H9 (cell line): Measurements from ENCODE around the gene RGS5. TPM values are rescaled to one million over a fixed set of nuclear protein-coding genes. Genes with fewer than 3 reads are reported as not detected.
A peak's percentile ranks its signal among the peaks of the same experiment; 100 is the strongest.

Experiments
- DNase-seq: peaks from one replicate; pipeline ENCODE4 v3.0.0-alpha.2; 2017
- H2AFZ ChIP-seq: one replicate; pipeline ENCODE4 v1.6.1; 2013; ENCODE audit warnings: mild to moderate bottlenecking, low read length, control low read depth, moderate library complexity
- H2AK5ac ChIP-seq: 2 replicates; pipeline ENCODE4 v1.6.1; 2013; ENCODE audit warnings: low read length, control low read depth, mixed read lengths; ENCODE audit not compliant: insufficient read length
- H2BK120ac ChIP-seq: one replicate; pipeline ENCODE4 v1.6.1; 2013; ENCODE audit warnings: low read depth, mild to moderate bottlenecking, low read length, control low read depth, inconsistent platforms; ENCODE audit not compliant: poor library complexity, severe bottlenecking
- H2BK12ac ChIP-seq: 2 replicates; pipeline ENCODE4 v1.6.1; 2013; ENCODE audit warnings: low read length, control low read depth, mixed read lengths, low read depth; ENCODE audit not compliant: insufficient read length
- H2BK15ac ChIP-seq: 2 replicates; pipeline ENCODE4 v1.6.1; 2013; ENCODE audit warnings: low read depth, low read length, control low read depth
- H2BK20ac ChIP-seq: one replicate; pipeline ENCODE4 v1.6.1; 2013; ENCODE audit warnings: low read depth, mild to moderate bottlenecking, low read length, control low read depth, inconsistent platforms; ENCODE audit not compliant: poor library complexity, severe bottlenecking
- H2BK5ac ChIP-seq: 2 replicates; pipeline ENCODE4 v1.6.1; 2013; ENCODE audit warnings: low read length, control low read depth, mixed read lengths; ENCODE audit not compliant: insufficient read length
- H3K14ac ChIP-seq: 2 replicates; pipeline ENCODE4 v1.6.1; 2013; ENCODE audit warnings: low read length, control low read depth; ENCODE audit not compliant: insufficient read depth
- H3K18ac ChIP-seq: 2 replicates; pipeline ENCODE4 v1.6.1; 2013; ENCODE audit warnings: low read depth, mild to moderate bottlenecking, mixed read lengths, low read length, control low read depth; ENCODE audit not compliant: insufficient read length
- H3K23ac ChIP-seq: 2 replicates; pipeline ENCODE4 v1.6.1; 2013; ENCODE audit warnings: low read length, control low read depth, mixed read lengths, low read depth; ENCODE audit not compliant: insufficient read length
- H3K23me2 ChIP-seq: 2 replicates; pipeline ENCODE4 v1.6.1; 2013; ENCODE audit warnings: low read depth, mild to moderate bottlenecking, mixed read lengths, low read length, control low read depth; ENCODE audit not compliant: insufficient read length, poor library complexity, severe bottlenecking
- H3K27ac ChIP-seq: 2 replicates; pipeline ENCODE4 v1.5.1; 2013; ENCODE audit warnings: low read length, control low read depth, mixed read lengths, low read depth; ENCODE audit not compliant: insufficient read length
- H3K27me3 ChIP-seq: 2 replicates; pipeline ENCODE4 v1.6.1; 2013; ENCODE audit warnings: low read length, control low read depth, inconsistent platforms; ENCODE audit not compliant: insufficient read depth
- H3K4ac ChIP-seq: 2 replicates; pipeline ENCODE4 v1.6.1; 2013; ENCODE audit warnings: low read depth, mild to moderate bottlenecking, control low read depth, inconsistent platforms, low read length, moderate library complexity
- H3K4me1 ChIP-seq: 2 replicates; pipeline ENCODE4 v1.6.1; 2013; ENCODE audit warnings: low read length, control low read depth, inconsistent platforms; ENCODE audit not compliant: insufficient read depth
- H3K4me2 ChIP-seq: 2 replicates; pipeline ENCODE4 v1.6.1; 2013; ENCODE audit warnings: low read length, control low read depth, mixed read lengths; ENCODE audit not compliant: insufficient read length, insufficient read depth
- H3K56ac ChIP-seq: 2 replicates; pipeline ENCODE4 v1.6.1; 2013; ENCODE audit warnings: low read depth, mild to moderate bottlenecking, mixed read lengths, low read length, control low read depth; ENCODE audit not compliant: insufficient read length
- H3K79me1 ChIP-seq: 2 replicates; pipeline ENCODE4 v1.6.1; 2013; ENCODE audit warnings: low read depth, mild to moderate bottlenecking, moderate library complexity, low read length, control low read depth, inconsistent platforms; ENCODE audit not compliant: insufficient read depth, poor library complexity, severe bottlenecking
- H3K79me2 ChIP-seq: 2 replicates; pipeline ENCODE4 v1.6.1; 2013; ENCODE audit warnings: low read length, control low read depth, inconsistent platforms; ENCODE audit not compliant: insufficient read depth
- H3K9ac ChIP-seq: 2 replicates; pipeline ENCODE4 v1.6.1; 2013; ENCODE audit warnings: low read length, control low read depth, mixed read lengths; ENCODE audit not compliant: insufficient read length; ENCODE audit errors: extremely low read depth
- H3K9me3 ChIP-seq: one replicate; pipeline ENCODE4 v1.6.1; 2013; ENCODE audit warnings: low read depth, low read length, inconsistent platforms; ENCODE audit not compliant: control insufficient read depth
- H3T11ph ChIP-seq: one replicate; pipeline ENCODE4 v1.6.1; 2013; ENCODE audit warnings: mild to moderate bottlenecking, low read length, control low read depth, inconsistent platforms
- H4K20me1 ChIP-seq: one replicate; pipeline ENCODE4 v1.6.1; 2013; ENCODE audit not compliant: control insufficient read depth, insufficient read length, insufficient read depth
- H4K5ac ChIP-seq: 2 replicates; pipeline ENCODE4 v1.6.1; 2013; ENCODE audit warnings: low read depth, mild to moderate bottlenecking, mixed read lengths, low read length, control low read depth; ENCODE audit not compliant: insufficient read length
- H4K8ac ChIP-seq: replicated peaks from 2 replicates; pipeline ENCODE4 v1.6.1; 2013; ENCODE audit warnings: low read length, control low read depth, mixed read lengths, low read depth; ENCODE audit not compliant: insufficient read length
- H4K91ac ChIP-seq: 2 replicates; pipeline ENCODE4 v1.6.1; 2013; ENCODE audit warnings: low read depth, mild to moderate bottlenecking, moderate library complexity, mixed read lengths, low read length, control low read depth; ENCODE audit not compliant: insufficient read length
- H3K27ac Mint-ChIP-seq, 3 experiments: 2 replicates in 2 of 3; 3 replicates in 1 of 3; pipeline ENCODE4 v1.8.0; 2020 to 2021; ENCODE audit warnings: mixed read lengths in 3 of 3, mild to moderate bottlenecking in 1 of 3, moderate library complexity in 1 of 3
- H3K27me3 Mint-ChIP-seq: 2 replicates; pipeline ENCODE4 v1.8.0; 2021; ENCODE audit warnings: low read depth, mild to moderate bottlenecking, moderate library complexity, mixed read lengths
- H3K36me3 Mint-ChIP-seq, 3 experiments: 2 replicates in 2 of 3; 3 replicates in 1 of 3; pipeline ENCODE4 v1.8.0; 2020 to 2021; ENCODE audit warnings: low read depth in 3 of 3, mixed read lengths in 3 of 3; ENCODE audit not compliant: insufficient read depth in 1 of 3
- H3K4me1 Mint-ChIP-seq, 2 experiments: 2 replicates each; pipeline ENCODE4 v1.8.0; 2020; ENCODE audit warnings: mixed read lengths in 2 of 2
- H3K4me3 Mint-ChIP-seq, 2 experiments: 2 replicates in 1 of 2; 3 replicates in 1 of 2; pipeline ENCODE4 v1.8.0; 2020 to 2021; ENCODE audit warnings: mild to moderate bottlenecking in 2 of 2, mixed read lengths in 2 of 2, moderate library complexity in 1 of 2
- H3K9me3 Mint-ChIP-seq, 2 experiments: 2 replicates in 1 of 2; 3 replicates in 1 of 2; pipeline ENCODE4 v1.8.0; 2020; ENCODE audit warnings: mild to moderate bottlenecking in 2 of 2, mixed read lengths in 2 of 2, moderate library complexity in 1 of 2
- CTCF ChIP-seq: fragments of 200-600 bp; sonication (generic); conservative IDR thresholded peaks from 3 replicates; pipeline ENCODE4 v1.8.0; 2021; ENCODE audit warnings: antibody characterized with exemption, mild to moderate bottlenecking
- WGBS: extraction: QIAGEN DNeasy Blood & Tissue Kit; methylation state at CpG from one replicate; pipeline ENCODE4 v1.1.7; 2013; ENCODE audit warnings: missing lambda C conversion rate, low lambda C conversion rate, mixed read lengths; ENCODE audit not compliant: insufficient read length; ENCODE audit errors: extremely low coverage; 5-methylcytosine and 5-hydroxymethylcytosine counted together
- total RNA-seq: library from RNA; stranded (reverse); gene quantifications from 2 replicates; pipeline ENCODE4 v1.2.1, GENCODE V29; 2021

RGS5 gene
- total RNA-seq, 1 experiment from 2014 or later, result 30.1 TPM

- Histone ChIP-seq H3T11ph (no peak overlapping the region), H3K18ac (no peak overlapping the region), H3K79me2 (no peaks in the 10 kb centered on the region), H2BK5ac (no peak overlapping the region), H3K79me1 (no peaks in the 10 kb centered on the region), H3K4me1 (peaks cover 5% of the 10 kb centered on the region; the same call in 1 of the 2 replicates), H4K8ac (no peak overlapping the region), H2AFZ (no peak overlapping the region), H2BK15ac (no peak overlapping the region), H3K56ac (no peak overlapping the region), H3K4me2 (no peak overlapping the region), H4K20me1 (no peaks in the 10 kb centered on the region), H4K5ac (no peak overlapping the region), H3K14ac (no peak overlapping the region), H3K27me3 (no peaks in the 10 kb centered on the region), H3K27ac (no peak overlapping the region), H2AK5ac (no peak overlapping the region), H3K23ac (no peak overlapping the region), H2BK12ac (no peak overlapping the region), H4K91ac (no peak overlapping the region), H2BK20ac (no peak overlapping the region), H3K23me2 (no peaks in the 10 kb centered on the region), H3K9me3 (no peaks in the 10 kb centered on the region), H2BK120ac (no peak overlapping the region), H3K9ac (no peak overlapping the region), H3K4ac (no peak overlapping the region)
- TF ChIP-seq CTCF, result no peak
- WGBS, result no CpG with 5 or more reads among the region's 5 CpGs
- peaks cover 14 to 27% (median 19%) of the 10 kb centered on the region in 3 experiments for H3K36me3 Mint-ChIP-seq
- H3K9me3 Mint-ChIP-seq, result peaks cover 12 to 23% of the 10 kb centered on the region in 2 experiments
- peaks cover 19 to 22% of the 10 kb centered on the region in 2 experiments for H3K4me1 Mint-ChIP-seq
- DNase-seq, result no peak
- no peaks in the 10 kb centered on the region; the same call in 1 of the 2 replicates for H3K27me3 Mint-ChIP-seq
- H3K4me3 Mint-ChIP-seq, result 0 out of 5 replicates have a peak overlapping the region, but pooled peaks of 1 of the 2 experiments have one; percentile 3
- peak overlapping the region in 1 of 3 experiments; percentile 1; a peak in 1 of 7 replicates for H3K27ac Mint-ChIP-seq
These were observed 47.1 kb downstream of the RGS5 start for GRCh38 chr1:163155606-163156005.
